Measurements from ENCODE around the gene HSPD1. TPM values are rescaled to one million over a fixed set of nuclear protein-coding genes. Genes with fewer than 3 reads are reported as not detected.

HSPD1 gene
- total RNA-seq, 1 experiment from 2014 or later = 532 TPM

DNA sequence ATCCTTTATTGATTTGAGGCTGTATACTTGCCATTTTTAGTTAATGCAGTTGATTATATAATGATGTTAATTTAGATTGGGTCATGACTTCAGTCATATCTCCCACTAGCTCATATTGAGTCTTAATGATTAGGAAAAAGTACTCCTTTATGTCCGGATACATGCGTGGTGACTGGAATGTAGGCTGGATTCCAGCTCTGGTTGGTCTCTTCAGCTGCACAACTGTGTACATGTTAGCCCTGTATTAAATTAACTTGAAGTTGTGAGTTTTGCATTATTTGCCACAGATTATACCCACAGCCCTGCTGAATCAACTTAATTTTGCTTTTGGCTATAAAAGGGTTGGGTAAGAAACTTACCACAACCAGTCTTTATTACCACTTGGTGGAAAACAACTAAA is 38.8 kb upstream of the HSPD1 start:
- Histone ChIP-seq H3K4me2 (no peak overlapping the region), H3K4me3 (no peak overlapping the region), H3K9me2 (ENCODE audit: insufficient read depth) (no peaks in the 10 kb centered on the region), H3K36me3 (ENCODE audit: low read depth) (peaks cover 30% of the 10 kb centered on the region), H3K27me3 (ENCODE audit: insufficient read depth, low read depth) (no peaks in the 10 kb centered on the region), H4K20me1 (ENCODE audit: insufficient read depth) (peaks cover 17% of the 10 kb centered on the region), H3K79me2 (ENCODE audit: low read depth) (0 out of 2 replicates have a peak, but pooled peaks cover 7% of the 10 kb centered on the region), H2AFZ (no peak overlapping the region), H3K9me3 (ENCODE audit: insufficient read depth, low read depth) (no peaks in the 10 kb centered on the region), H3K27ac (no peak overlapping the region), H3F3A (ENCODE audit: insufficient read depth, low read depth) (no peaks in the 10 kb centered on the region), H3K4me1 (replicated peaks; ENCODE audit: insufficient read depth) (no peaks in the 10 kb centered on the region)
- ChIA-PET CTCF (no interaction called here), POLR2A (ENCODE audit: unreplicated experiment) (no interaction called here)
- intact Hi-C loops (cut with micrococcal nuclease; ENCODE audit: unreplicated experiment) = no loop called here
- BruUV-seq (replicated peaks) = no TSS peak
- TF ChIP-seq, protein P1, sequence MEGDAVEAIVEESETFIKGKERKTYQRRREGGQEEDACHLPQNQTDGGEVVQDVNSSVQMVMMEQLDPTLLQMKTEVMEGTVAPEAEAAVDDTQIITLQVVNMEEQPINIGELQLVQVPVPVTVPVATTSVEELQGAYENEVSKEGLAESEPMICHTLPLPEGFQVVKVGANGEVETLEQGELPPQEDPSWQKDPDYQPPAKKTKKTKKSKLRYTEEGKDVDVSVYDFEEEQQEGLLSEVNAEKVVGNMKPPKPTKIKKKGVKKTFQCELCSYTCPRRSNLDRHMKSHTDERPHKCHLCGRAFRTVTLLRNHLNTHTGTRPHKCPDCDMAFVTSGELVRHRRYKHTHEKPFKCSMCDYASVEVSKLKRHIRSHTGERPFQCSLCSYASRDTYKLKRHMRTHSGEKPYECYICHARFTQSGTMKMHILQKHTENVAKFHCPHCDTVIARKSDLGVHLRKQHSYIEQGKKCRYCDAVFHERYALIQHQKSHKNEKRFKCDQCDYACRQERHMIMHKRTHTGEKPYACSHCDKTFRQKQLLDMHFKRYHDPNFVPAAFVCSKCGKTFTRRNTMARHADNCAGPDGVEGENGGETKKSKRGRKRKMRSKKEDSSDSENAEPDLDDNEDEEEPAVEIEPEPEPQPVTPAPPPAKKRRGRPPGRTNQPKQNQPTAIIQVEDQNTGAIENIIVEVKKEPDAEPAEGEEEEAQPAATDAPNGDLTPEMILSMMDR (conservative IDR thresholded peaks at IDR 0.05) = no peak
- no peak for TF ChIP-seq EZH2 (IDR thresholded peaks at IDR 0.05; ENCODE audit: low read depth)
- no peak for DNase-seq

DNA sequence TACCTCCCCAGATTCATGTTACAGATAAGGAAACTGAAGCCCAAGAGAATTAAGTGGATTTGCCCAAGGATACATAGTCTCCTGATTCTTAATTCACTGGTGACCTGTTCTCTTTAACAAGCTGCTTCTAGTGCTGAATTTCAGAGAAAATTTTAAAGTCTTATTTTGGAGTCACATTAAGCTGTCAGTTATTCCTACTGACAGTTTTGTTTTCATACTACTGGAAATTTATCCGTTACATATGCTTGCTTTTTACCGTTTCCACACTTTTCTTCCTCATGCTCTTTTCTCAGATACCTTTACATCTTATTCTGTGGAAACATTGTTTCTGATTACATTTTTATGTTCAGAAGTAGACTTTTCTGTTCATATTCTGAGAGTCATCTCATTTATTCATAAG is 17.5 kb upstream of the HSPD1 start:
- Histone ChIP-seq H3K36me3 (ENCODE audit: low read depth) (0 out of 2 replicates have a peak, but pooled peaks cover 3% of the 10 kb centered on the region), H3K9me2 (ENCODE audit: insufficient read depth) (no peaks in the 10 kb centered on the region), H3K27ac (no peak overlapping the region), H4K20me1 (ENCODE audit: insufficient read depth) (peaks cover 28% of the 10 kb centered on the region), H3K27me3 (ENCODE audit: insufficient read depth, low read depth) (no peaks in the 10 kb centered on the region), H3K4me3 (peak overlapping the region; percentile 95), H3K4me2 (peak overlapping the region; percentile 83), H3K4me1 (replicated peaks; ENCODE audit: insufficient read depth) (peaks cover 24% of the 10 kb centered on the region), H3F3A (ENCODE audit: insufficient read depth, low read depth) (peaks cover 7% of the 10 kb centered on the region; the same call in 1 of the 2 replicates), H3K79me2 (ENCODE audit: low read depth) (peaks cover 70% of the 10 kb centered on the region), H3K9me3 (ENCODE audit: insufficient read depth, low read depth) (peaks cover 2% of the 10 kb centered on the region; the same call in 1 of the 2 replicates), H2AFZ (no peak overlapping the region)
- intact Hi-C loops (cut with micrococcal nuclease; ENCODE audit: unreplicated experiment) = loop anchor here (5.0 kb wide), 2 partner anchors 65 to 190 kb away; partner anchors contain the start of genes COQ10B and MARS2
- TF ChIP-seq EZH2 (IDR thresholded peaks at IDR 0.05; ENCODE audit: low read depth) = no peak
- TF ChIP-seq, protein P1 (conservative IDR thresholded peaks at IDR 0.05) = no peak
- no TSS peak for BruUV-seq (replicated peaks)
- DNase-seq = no peak
- ChIA-PET POLR2A (ENCODE audit: unreplicated experiment) (interaction anchor here (0.6 to 0.8 kb wide), 5 partner anchors 16 to 97 kb away, joined by 3 to 8 read pairs (median 5); partner anchors contain the start of genes HSPD1, HSPE1 and SF3B1), CTCF (no interaction called here)

DNA sequence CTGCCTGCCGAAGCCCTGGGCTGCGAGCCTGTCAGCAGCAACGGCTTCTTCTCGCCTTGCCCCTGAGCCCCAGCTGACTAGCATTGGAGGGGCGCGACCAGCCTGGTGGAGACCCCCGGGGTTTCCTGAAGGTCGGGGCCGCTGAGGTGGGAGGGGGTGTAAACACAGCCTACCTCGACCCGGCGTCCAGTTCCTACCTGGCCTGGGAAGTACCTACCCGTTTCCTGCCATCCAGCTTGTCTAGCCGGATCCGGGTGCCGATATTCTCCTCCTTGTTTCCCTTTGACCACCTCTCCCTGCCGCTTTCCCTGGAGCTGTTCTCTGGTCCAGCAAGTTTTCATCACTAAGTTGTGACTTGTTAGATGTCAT is 16.7 kb upstream of the HSPD1 start:
- no peaks in the 10 kb centered on the region for H3K9me2 ChIP-seq (ENCODE audit: insufficient read depth)
- intact Hi-C loops (cut with micrococcal nuclease; ENCODE audit: unreplicated experiment) = loop anchor here (5.0 kb wide), 2 partner anchors 64 to 191 kb away; partner anchors contain the start of genes COQ10B and MARS2
- no TSS peak for BruUV-seq (replicated peaks)
- H3K36me3 ChIP-seq (ENCODE audit: low read depth) = 0 out of 2 replicates have a peak, but pooled peaks cover 3% of the 10 kb centered on the region
- ChIA-PET CTCF (no interaction called here), POLR2A (ENCODE audit: unreplicated experiment) (interaction anchor here (0.6 to 1.0 kb wide), 7 partner anchors 18 to 189 kb away, joined by 3 to 8 read pairs (median 4); partner anchors contain the start of genes MARS2 and SF3B1)
- peak overlapping the region; percentile 50 for H3K27ac ChIP-seq
- peak overlapping the region; percentile 83 for H3K4me2 ChIP-seq
- H4K20me1 ChIP-seq (ENCODE audit: insufficient read depth) = peaks cover 28% of the 10 kb centered on the region
- no peak for TF ChIP-seq EZH2 (IDR thresholded peaks at IDR 0.05; ENCODE audit: low read depth)
- TF ChIP-seq, protein P1 (conservative IDR thresholded peaks at IDR 0.05) = no peak
- H2AFZ ChIP-seq = peak overlapping the region; percentile 88
- peaks cover 2% of the 10 kb centered on the region; the same call in 1 of the 2 replicates for H3K9me3 ChIP-seq (ENCODE audit: insufficient read depth, low read depth)
- peaks cover 62% of the 10 kb centered on the region for H3K79me2 ChIP-seq (ENCODE audit: low read depth)
- peak in 1 of 2 experiments; percentile 34 for DNase-seq
- H3F3A ChIP-seq (ENCODE audit: insufficient read depth, low read depth) = peaks cover 7% of the 10 kb centered on the region; the same call in 1 of the 2 replicates
- no peaks in the 10 kb centered on the region for H3K27me3 ChIP-seq (ENCODE audit: insufficient read depth, low read depth)
- H3K4me1 ChIP-seq (replicated peaks; ENCODE audit: insufficient read depth) = peaks cover 24% of the 10 kb centered on the region
- H3K4me3 ChIP-seq = peak overlapping the region; percentile 95
